HCT116 (cell line): ENCODE data around the gene FHOD3. TPM values are rescaled to one million over a fixed set of nuclear protein-coding genes. Genes with fewer than 3 reads are reported as not detected.
A peak's percentile ranks its signal among the peaks of the same experiment; 100 is the strongest.

ENCODE experiments used
- ATAC-seq: fragments of 200-7000 bp; cut with Tn5 transposase; 2 replicates; pipeline ENCODE4 v1.9.1; 2020; ENCODE audit warnings: mild to moderate bottlenecking, moderate library complexity
- BruUV-seq: library from RNA; stranded (reverse); fragments of 400-500 nt; replicated peaks from 2 replicates; lab custom pipeline; 2021; lab: Mats Ljungman, UMichigan
- CTCF ChIA-PET: fragments of 300-600 bp; sonication (Branson Sonifier 250); formaldehyde crosslinking; loops from one replicate; lab custom pipeline; 2021; ENCODE audit warnings: antibody characterized with exemption; lab: Charles Lee
- POLR2A ChIA-PET: fragments of 300-600, 350-600 bp; sonication (Branson Sonifier 250); formaldehyde crosslinking; loops from one replicate; lab custom pipeline; 2021; ENCODE audit warnings: antibody characterized with exemption; lab: Charles Lee
- RAD21 ChIA-PET, 2 experiments: fragments of 300-600 bp; sonication (Branson Sonifier 250); formaldehyde crosslinking; loops; one replicate each; lab custom pipeline; 2023; ENCODE audit warnings: low total read pairs in 2 of 2; ENCODE audit not compliant: uncharacterized antibody in 2 of 2, unreplicated experiment in 2 of 2, low non-redundant PET in 1 of 2; lab: Charles Lee
- DNase-seq: peaks from one replicate; pipeline ENCODE4 v3.0.0-alpha.2; 2010; ENCODE audit warnings: low read depth, low spot score
- H2AFZ ChIP-seq: fragments of 200-600 bp; shearing (Covaris generic), sonication (generic); 2 replicates; pipeline ENCODE4 v1.6.1; 2017; ENCODE audit warnings: low read depth, mixed run types, mixed read lengths, antibody characterized with exemption, low read length; ENCODE audit not compliant: poor library complexity, severe bottlenecking
- H3K27ac ChIP-seq: 2 replicates; pipeline ENCODE4 v1.5.1; 2012; ENCODE audit warnings: low read depth, low read length
- H3K27me3 ChIP-seq: fragments of 200-600 bp; sonication (generic); 2 replicates; pipeline ENCODE4 v1.6.1; 2016; ENCODE audit warnings: mixed run types, low read length, mixed read lengths; ENCODE audit not compliant: insufficient read depth
- H3K36me3 ChIP-seq, 2 experiments: fragments of 200-500 bp in 1 of 2; fragments of 200-600 bp in 1 of 2; sonication (Bioruptor generic) in 1 of 2; sonication (generic) in 1 of 2; 2 replicates each; pipeline versions ENCODE4 v1.5.1 to v1.6.1; 2014 to 2016; ENCODE audit warnings: low read length in 2 of 2, inconsistent platforms in 1 of 2, mixed read lengths in 1 of 2, mixed run types in 1 of 2; ENCODE audit not compliant: insufficient read depth in 2 of 2, control insufficient read depth in 1 of 2
- H3K4me1 ChIP-seq, 2 experiments: fragments of 200-600 bp in 1 of 2; sonication (generic) in 1 of 2; 2 replicates each; pipeline versions ENCODE4 v1.5.1 to v1.6.1; 2012 to 2017; ENCODE audit warnings: low read length in 2 of 2, inconsistent platforms in 1 of 2, mild to moderate bottlenecking in 1 of 2, mixed read lengths in 1 of 2, mixed run types in 1 of 2, moderate library complexity in 1 of 2; ENCODE audit not compliant: insufficient read depth in 2 of 2, control insufficient read depth in 1 of 2
- H3K4me2 ChIP-seq: fragments of 200-600 bp; sonication (generic); 2 replicates; pipeline ENCODE4 v1.6.1; 2017; ENCODE audit warnings: mixed run types, low read length, mixed read lengths
- H3K4me3 ChIP-seq, 2 experiments: fragments of 200-600 bp in 1 of 2; sonication (generic) in 1 of 2; replicated peaks in 1 of 2; 2 replicates each; pipeline ENCODE4 v1.5.1; 2011 to 2016; ENCODE audit warnings: low read length in 2 of 2, control low read depth in 1 of 2, low read depth in 1 of 2, mild to moderate bottlenecking in 1 of 2, mixed read lengths in 1 of 2, mixed run types in 1 of 2
- H3K79me2 ChIP-seq: fragments of 200-600 bp; sonication (generic); 2 replicates; pipeline ENCODE4 v1.6.1; 2017; ENCODE audit warnings: mild to moderate bottlenecking, mixed run types, low read length, moderate library complexity, mixed read lengths; ENCODE audit not compliant: insufficient read depth
- H3K9ac ChIP-seq: fragments of 200-600 bp; sonication (generic); 2 replicates; pipeline ENCODE4 v1.6.1; 2016; ENCODE audit warnings: low read length, mixed read lengths
- H3K9me2 ChIP-seq: fragments of 200-600 bp; sonication (generic), shearing (Covaris generic); 2 replicates; pipeline ENCODE4 v1.6.1; 2017; ENCODE audit warnings: mixed run types, mild to moderate bottlenecking, moderate library complexity; ENCODE audit not compliant: insufficient read depth
- H3K9me3 ChIP-seq, 2 experiments: fragments of 200-500 bp in 1 of 2; fragments of 200-600 bp in 1 of 2; sonication (Bioruptor generic) in 1 of 2; sonication (generic) in 1 of 2; 2 replicates each; pipeline ENCODE4 v1.6.1; 2014 to 2017; ENCODE audit warnings: low read length in 2 of 2, mixed read lengths in 2 of 2, inconsistent platforms in 1 of 2, low read depth in 1 of 2, mild to moderate bottlenecking in 1 of 2, mixed run types in 1 of 2, moderate library complexity in 1 of 2; ENCODE audit not compliant: control insufficient read depth in 1 of 2, insufficient read depth in 1 of 2
- H4K20me1 ChIP-seq: fragments of 200-600 bp; sonication (generic), shearing (Covaris generic); 2 replicates; pipeline ENCODE4 v1.6.1; 2017; ENCODE audit warnings: mixed run types, mild to moderate bottlenecking, moderate library complexity; ENCODE audit not compliant: insufficient read depth
- CEBPB ChIP-seq: IDR thresholded peaks from 2 replicates; pipeline ENCODE4 v1.6.1; 2012; ENCODE audit warnings: low read depth
- CTCF ChIP-seq, 3 experiments: fragments of 200-600 bp in 1 of 3; sonication (generic) in 1 of 3; IDR thresholded peaks in 2 of 3; conservative IDR thresholded peaks in 1 of 3; 2 replicates each; pipeline ENCODE4 v1.5.1; 2012 to 2017; ENCODE audit warnings: low read depth in 2 of 3, low read length in 2 of 3, antibody characterized with exemption in 1 of 3, borderline replicate concordance in 1 of 3, control low read depth in 1 of 3, mild to moderate bottlenecking in 1 of 3, mixed read lengths in 1 of 3, mixed run types in 1 of 3, moderate library complexity in 1 of 3; ENCODE audit not compliant: insufficient read depth in 1 of 3
- EGR1 ChIP-seq: IDR thresholded peaks from 2 replicates; pipeline ENCODE4 v1.6.1; 2012; ENCODE audit warnings: low read depth
- ELF1 ChIP-seq: IDR thresholded peaks from 2 replicates; pipeline ENCODE4 v1.6.1; 2012; ENCODE audit warnings: low read depth, borderline replicate concordance
- EZH2 ChIP-seq: fragments of 200-600 bp; sonication (generic); IDR thresholded peaks from 2 replicates; pipeline ENCODE4 v1.6.1; 2017; ENCODE audit warnings: antibody characterized with exemption, mixed run types
- EZH2phosphoT487 ChIP-seq: fragments of 200-600 bp; IDR thresholded peaks from 2 replicates; pipeline ENCODE4 v1.6.1; 2018; ENCODE audit warnings: antibody characterized with exemption, borderline replicate concordance
- FOSL1 ChIP-seq: IDR thresholded peaks from 2 replicates; pipeline ENCODE4 v1.6.1; 2012; ENCODE audit warnings: low read depth
- JUND ChIP-seq: IDR thresholded peaks from 2 replicates; pipeline ENCODE4 v1.6.1; 2012
- SIN3A ChIP-seq: IDR thresholded peaks from 2 replicates; pipeline ENCODE4 v1.6.1; 2012; ENCODE audit warnings: low read depth
- SP1 ChIP-seq: IDR thresholded peaks from 2 replicates; pipeline ENCODE4 v1.6.1; 2012; ENCODE audit warnings: low read depth
- TCF7L2 ChIP-seq: IDR thresholded peaks from 2 replicates; pipeline ENCODE4 v1.7.0; 2011; ENCODE audit warnings: borderline replicate concordance, inconsistent platforms; ENCODE audit not compliant: insufficient read depth, insufficient read length; ENCODE audit errors: extremely low read depth
- YY1 ChIP-seq: IDR thresholded peaks from 2 replicates; pipeline ENCODE4 v1.6.1; 2011; ENCODE audit warnings: low read length, low read depth, moderate library complexity, mild to moderate bottlenecking; ENCODE audit not compliant: insufficient replicate concordance; ENCODE audit errors: extremely low read depth
- ZBTB33 ChIP-seq: IDR thresholded peaks from 2 replicates; pipeline ENCODE4 v1.6.1; 2011; ENCODE audit warnings: mild to moderate bottlenecking, low read length, moderate library complexity; ENCODE audit not compliant: insufficient replicate concordance; ENCODE audit errors: extremely low read depth
- ZFX ChIP-seq: fragments of 450-650 bp; IDR thresholded peaks from 2 replicates; pipeline ENCODE4 v1.6.1; 2017
- ZNF274 ChIP-seq: fragments of 200-500 bp; sonication (Bioruptor generic); IDR thresholded peaks from 2 replicates; pipeline ENCODE4 v1.6.1; 2014; ENCODE audit warnings: mild to moderate bottlenecking, low read depth, low read length, inconsistent platforms
- intact Hi-C: fragments of 100-400 bp; cut with micrococcal nuclease; formaldehyde crosslinking; loops from 2 replicates; pipeline ENCODE4 v1.10.0; 2022
- total RNA-seq: library from RNA; stranded (reverse); gene quantifications from one replicate; pipeline ENCODE4 v1.2.1, GENCODE V29; 2021; ENCODE audit not compliant: unreplicated experiment
- TF ChIP-seq, protein P1 (sequence below): IDR thresholded peaks from 2 replicates; pipeline ENCODE4 v1.6.1; 2012; ENCODE audit warnings: low read depth
- TF ChIP-seq, protein P2 (sequence below): IDR thresholded peaks from 2 replicates; pipeline ENCODE4 v1.6.1; 2012

FHOD3 gene
- total RNA-seq, 1 experiment from 2014 or later = 4.0 TPM

GRCh38 chr18:36309436-36310391, 12.2 kb downstream of the FHOD3 start:
- no TSS peak for BruUV-seq
- peaks cover 30 to 34% of the 10 kb centered on the region in 2 experiments for H3K4me1 ChIP-seq
- RAD21 ChIA-PET = interaction anchor here in 1 of 2 experiments (1.4 kb wide), 1 partner anchor 102 kb away, joined by 4 read pairs; no protein-coding TSS in a partner anchor
- H3K36me3 ChIP-seq = no peaks in the 10 kb centered on the region
- peak; percentile 95 for ATAC-seq
- H3K9me3 ChIP-seq = no peaks in the 10 kb centered on the region
- peak overlapping the region; percentile 26 to 45 for H3K4me3 ChIP-seq
- CTCF ChIA-PET = interaction anchor here (0.7 to 1.2 kb wide), 3 partner anchors 12 to 214 kb away, joined by 3 to 4 read pairs (median 3); partner anchors contain the start of gene FHOD3
- intact Hi-C loops = no loop called here
- H3K79me2 ChIP-seq = no peaks in the 10 kb centered on the region
- H2AFZ ChIP-seq = peak overlapping the region; percentile 25
- peak overlapping the region; percentile 74 for H3K4me2 ChIP-seq
- H3K27ac ChIP-seq = peak overlapping the region; percentile 73
- H4K20me1 ChIP-seq = no peaks in the 10 kb centered on the region
- H3K27me3 ChIP-seq = peaks cover 9% of the 10 kb centered on the region; the same call in 1 of the 2 replicates
- POLR2A ChIA-PET = no interaction called here
- peak overlapping the region; percentile 39; the same call in 1 of the 2 replicates for H3K9ac ChIP-seq
- no peaks in the 10 kb centered on the region for H3K9me2 ChIP-seq
- peak; percentile 82 for DNase-seq
- TF ChIP-seq TCF7L2 (peak; percentile 66), FOSL1 (peak; percentile 82), SIN3A (peak; percentile 54; the same call in 1 of the 2 replicates), JUND (peak; percentile 77), EGR1 (no peak), ELF1 (peak; percentile 69), CEBPB (peak; percentile 57), CTCF (IDR thresholded peaks at IDR 0.05 in 2 of 3, conservative IDR thresholded peaks at IDR 0.05 in 1 of 3; ENCODE audit: borderline replicate concordance in 1 of 3, insufficient read depth in 1 of 3, low read depth in 2 of 3, low read length in 2 of 3) (no peak), ZNF274 (no peak), EZH2phosphoT487 (no peak), SP1 (peak; percentile 72), ZFX (no peak), ZBTB33 (no peak), EZH2 (no peak), YY1 (no peak)
- TF ChIP-seq, protein P1, sequence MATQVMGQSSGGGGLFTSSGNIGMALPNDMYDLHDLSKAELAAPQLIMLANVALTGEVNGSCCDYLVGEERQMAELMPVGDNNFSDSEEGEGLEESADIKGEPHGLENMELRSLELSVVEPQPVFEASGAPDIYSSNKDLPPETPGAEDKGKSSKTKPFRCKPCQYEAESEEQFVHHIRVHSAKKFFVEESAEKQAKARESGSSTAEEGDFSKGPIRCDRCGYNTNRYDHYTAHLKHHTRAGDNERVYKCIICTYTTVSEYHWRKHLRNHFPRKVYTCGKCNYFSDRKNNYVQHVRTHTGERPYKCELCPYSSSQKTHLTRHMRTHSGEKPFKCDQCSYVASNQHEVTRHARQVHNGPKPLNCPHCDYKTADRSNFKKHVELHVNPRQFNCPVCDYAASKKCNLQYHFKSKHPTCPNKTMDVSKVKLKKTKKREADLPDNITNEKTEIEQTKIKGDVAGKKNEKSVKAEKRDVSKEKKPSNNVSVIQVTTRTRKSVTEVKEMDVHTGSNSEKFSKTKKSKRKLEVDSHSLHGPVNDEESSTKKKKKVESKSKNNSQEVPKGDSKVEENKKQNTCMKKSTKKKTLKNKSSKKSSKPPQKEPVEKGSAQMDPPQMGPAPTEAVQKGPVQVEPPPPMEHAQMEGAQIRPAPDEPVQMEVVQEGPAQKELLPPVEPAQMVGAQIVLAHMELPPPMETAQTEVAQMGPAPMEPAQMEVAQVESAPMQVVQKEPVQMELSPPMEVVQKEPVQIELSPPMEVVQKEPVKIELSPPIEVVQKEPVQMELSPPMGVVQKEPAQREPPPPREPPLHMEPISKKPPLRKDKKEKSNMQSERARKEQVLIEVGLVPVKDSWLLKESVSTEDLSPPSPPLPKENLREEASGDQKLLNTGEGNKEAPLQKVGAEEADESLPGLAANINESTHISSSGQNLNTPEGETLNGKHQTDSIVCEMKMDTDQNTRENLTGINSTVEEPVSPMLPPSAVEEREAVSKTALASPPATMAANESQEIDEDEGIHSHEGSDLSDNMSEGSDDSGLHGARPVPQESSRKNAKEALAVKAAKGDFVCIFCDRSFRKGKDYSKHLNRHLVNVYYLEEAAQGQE = no peak
- TF ChIP-seq, protein P2, sequence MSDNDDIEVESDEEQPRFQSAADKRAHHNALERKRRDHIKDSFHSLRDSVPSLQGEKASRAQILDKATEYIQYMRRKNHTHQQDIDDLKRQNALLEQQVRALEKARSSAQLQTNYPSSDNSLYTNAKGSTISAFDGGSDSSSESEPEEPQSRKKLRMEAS = peak; percentile 90
